Measurements from ENCODE around the gene APBB2. TPM values are rescaled to one million over a fixed set of nuclear protein-coding genes. Genes with fewer than 3 reads are reported as not detected.
"Not testable (repeated sequence)": the region's sequence is repeated elsewhere in the genome, so short reads cannot be mapped to it uniquely, and the experiment has no call there.

Gene APBB2
- total RNA-seq, 1 experiment from 2014 or later, result 29.7 TPM

GRCh38 chr4:40842318-40842717 lies 372.0 kb downstream of the APBB2 start:
- DNase-seq (ENCODE audit: low spot score), result no peak

GRCh38 chr4:40840985-40841571 lies 373.3 kb downstream of the APBB2 start:
- DNase-seq (ENCODE audit: low spot score), result peak; percentile 44
- in situ Hi-C loops (cut with HindIII; ENCODE audit: low sequenced_read_pairs), result no loop called here

More at GRCh38 chr4:40842318-40842717, 372.0 kb downstream of the APBB2 start:
- in situ Hi-C loops (cut with HindIII; ENCODE audit: low sequenced_read_pairs), result no loop called here

- no peak for DNase-seq (ENCODE audit: low spot score)
- in situ Hi-C loops (cut with HindIII; ENCODE audit: low sequenced_read_pairs), result no loop called here
Measured at GRCh38 chr4:40840255-40840984, 373.9 kb downstream of the APBB2 start.

GRCh38 chr4:40838742-40839141 lies 375.6 kb downstream of the APBB2 start:
- in situ Hi-C loops (cut with HindIII; ENCODE audit: low sequenced_read_pairs), result no loop called here
- no peak for DNase-seq (ENCODE audit: low spot score)

GRCh38 chr4:40837094-40837870 lies 377.1 kb downstream of the APBB2 start:
- peak; percentile 86 for DNase-seq (ENCODE audit: low spot score)
- in situ Hi-C loops (cut with HindIII; ENCODE audit: low sequenced_read_pairs), result no loop called here

- in situ Hi-C loops (cut with HindIII; ENCODE audit: low sequenced_read_pairs), result no loop called here
- DNase-seq (ENCODE audit: low spot score), result no peak
Measured at GRCh38 chr4:40833212-40833611, 381.1 kb downstream of the APBB2 start.

- DNase-seq (ENCODE audit: low spot score), result no peak
- in situ Hi-C loops (cut with HindIII; ENCODE audit: low sequenced_read_pairs), result no loop called here
Measured at GRCh38 chr4:40832175-40832574, 382.2 kb downstream of the APBB2 start.

- in situ Hi-C loops (cut with HindIII; ENCODE audit: low sequenced_read_pairs), result no loop called here
- DNase-seq (ENCODE audit: low spot score), result no peak
Measured at GRCh38 chr4:40831146-40831907, 383.0 kb downstream of the APBB2 start.

GRCh38 chr4:40829586-40829985 lies 384.8 kb downstream of the APBB2 start:
- in situ Hi-C loops (cut with HindIII; ENCODE audit: low sequenced_read_pairs), result no loop called here

GRCh38 chr4:40828661-40829060 lies 385.7 kb downstream of the APBB2 start:
- in situ Hi-C loops (cut with HindIII; ENCODE audit: low sequenced_read_pairs), result no loop called here
- DNase-seq (ENCODE audit: low spot score), result no peak

More at GRCh38 chr4:40829586-40829985, 384.8 kb downstream of the APBB2 start:
- DNase-seq (ENCODE audit: low spot score), result no peak

- in situ Hi-C loops (cut with HindIII; ENCODE audit: low sequenced_read_pairs), result no loop called here
- DNase-seq (ENCODE audit: low spot score), result no peak
Measured at GRCh38 chr4:40827758-40828157, 386.6 kb downstream of the APBB2 start.

- DNase-seq (ENCODE audit: low spot score), result no peak
- in situ Hi-C loops (cut with HindIII; ENCODE audit: low sequenced_read_pairs), result no loop called here
Measured at GRCh38 chr4:40826821-40827220, 387.5 kb downstream of the APBB2 start.

GRCh38 chr4:40825014-40825838 lies 389.1 kb downstream of the APBB2 start:
- DNase-seq (ENCODE audit: low spot score), result no peak

GRCh38 chr4:40822420-40823166 lies 391.7 kb downstream of the APBB2 start:
- no peak for DNase-seq (ENCODE audit: low spot score)
- in situ Hi-C loops (cut with HindIII; ENCODE audit: low sequenced_read_pairs), result no loop called here

More at GRCh38 chr4:40825014-40825838, 389.1 kb downstream of the APBB2 start:
- in situ Hi-C loops (cut with HindIII; ENCODE audit: low sequenced_read_pairs), result no loop called here

- no peak for DNase-seq (ENCODE audit: low spot score)
- in situ Hi-C loops (cut with HindIII; ENCODE audit: low sequenced_read_pairs), result no loop called here
Measured at GRCh38 chr4:40820101-40820500, 394.2 kb downstream of the APBB2 start.

GRCh38 chr4:40817157-40817556 lies 397.2 kb downstream of the APBB2 start:
- in situ Hi-C loops (cut with HindIII; ENCODE audit: low sequenced_read_pairs); DNase-seq (ENCODE audit: low spot score): not testable (repeated sequence)

GRCh38 chr4:40812856-40813255 lies 401.5 kb downstream of the APBB2 start:
- DNase-seq (ENCODE audit: low spot score), result no peak
- in situ Hi-C loops (cut with HindIII; ENCODE audit: low sequenced_read_pairs), result no loop called here

GRCh38 chr4:40812386-40812785 lies 402.0 kb downstream of the APBB2 start:
- in situ Hi-C loops (cut with HindIII; ENCODE audit: low sequenced_read_pairs), result no loop called here
- DNase-seq (ENCODE audit: low spot score), result no peak

Data from G401 (cell line).